Stimulated activated memory B cell treated with anti-CD40 and anti-IgM and Interleukin-4, amounts not matched to agents 10 μg/mL and 1 μg/mL and 100 μg/mL, for 72 hours (primary cell): ENCODE results near the gene EP300.
A peak's percentile ranks its signal among the peaks of the same experiment; 100 is the strongest.

ENCODE experiments used
- ATAC-seq: fragments of 150-1000 bp; cut with Tn5 transposase; 2 replicates; pipeline ENCODE4 v1.10.0; 2021
- H3K27ac Mint-ChIP-seq: one replicate; pipeline ENCODE4 v1.8.0; 2022; ENCODE audit warnings: mild to moderate bottlenecking, mixed read lengths
- H3K27me3 Mint-ChIP-seq: one replicate; pipeline ENCODE4 v1.8.0; 2022; ENCODE audit warnings: mixed read lengths
- H3K36me3 Mint-ChIP-seq: one replicate; pipeline ENCODE4 v1.8.0; 2022; ENCODE audit warnings: mixed read lengths
- H3K4me1 Mint-ChIP-seq: one replicate; pipeline ENCODE4 v1.8.0; 2022; ENCODE audit warnings: mixed read lengths
- H3K4me3 Mint-ChIP-seq: one replicate; pipeline ENCODE4 v1.8.0; 2022; ENCODE audit warnings: mild to moderate bottlenecking, moderate library complexity, mixed read lengths
- H3K9me3 Mint-ChIP-seq: one replicate; pipeline ENCODE4 v1.8.0; 2022; ENCODE audit warnings: mixed read lengths

Gene EP300

GRCh38 chr22:41203118-41203517 is 110.7 kb downstream of the EP300 start:
- H3K4me3 Mint-ChIP-seq: no peak overlapping the region
- no peak overlapping the region for H3K27ac Mint-ChIP-seq
- H3K4me1 Mint-ChIP-seq: peaks cover 41% of the 10 kb centered on the region
- peaks cover 6% of the 10 kb centered on the region for H3K36me3 Mint-ChIP-seq
- no peak for ATAC-seq
- peaks cover 21% of the 10 kb centered on the region for H3K27me3 Mint-ChIP-seq
- no peaks in the 10 kb centered on the region for H3K9me3 Mint-ChIP-seq

GRCh38 chr22:41204066-41204465 is 111.7 kb downstream of the EP300 start:
- Mint-ChIP-seq H3K27me3 (peaks cover 20% of the 10 kb centered on the region), H3K27ac (no peak overlapping the region), H3K36me3 (peaks cover 6% of the 10 kb centered on the region), H3K4me3 (no peak overlapping the region), H3K4me1 (peaks cover 41% of the 10 kb centered on the region), H3K9me3 (no peaks in the 10 kb centered on the region)
- no peak for ATAC-seq

GRCh38 chr22:41204992-41205900 is 112.9 kb downstream of the EP300 start, which contains the start of gene L3MBTL2:
Gene L3MBTL2, plus strand, starts transcription at chr22:41205312. Its CDS starts 51 bp downstream, at chr22:41205363.
- peaks cover 11% of the 10 kb centered on the region for H3K27me3 Mint-ChIP-seq
- H3K9me3 Mint-ChIP-seq: no peaks in the 10 kb centered on the region
- H3K27ac Mint-ChIP-seq: peak within 1 kb of the TSS; percentile 84
- peak; percentile 100 for ATAC-seq
- peak within 1 kb of the TSS; percentile 90 for H3K4me3 Mint-ChIP-seq
- peaks cover 47% of the 10 kb centered on the region for H3K4me1 Mint-ChIP-seq
- peaks cover 16% of the 10 kb centered on the region for H3K36me3 Mint-ChIP-seq

GRCh38 chr22:41206719-41207118 is 114.3 kb downstream of the EP300 start:
- Mint-ChIP-seq H3K4me1 (peaks cover 47% of the 10 kb centered on the region), H3K36me3 (peaks cover 26% of the 10 kb centered on the region), H3K27me3 (peaks cover 11% of the 10 kb centered on the region), H3K4me3 (peak overlapping the region; percentile 34), H3K9me3 (no peaks in the 10 kb centered on the region), H3K27ac (no peak overlapping the region)
- ATAC-seq: no peak

GRCh38 chr22:41215409-41215808 is 123.0 kb downstream of the EP300 start:
- H3K4me3 Mint-ChIP-seq: no peak overlapping the region
- peaks cover 16% of the 10 kb centered on the region for H3K4me1 Mint-ChIP-seq
- H3K36me3 Mint-ChIP-seq: peaks cover 55% of the 10 kb centered on the region
- H3K9me3 Mint-ChIP-seq: no peaks in the 10 kb centered on the region
- H3K27me3 Mint-ChIP-seq: no peaks in the 10 kb centered on the region
- no peak for ATAC-seq
- no peak overlapping the region for H3K27ac Mint-ChIP-seq

- Mint-ChIP-seq H3K27me3 (no peaks in the 10 kb centered on the region), H3K4me3 (no peak overlapping the region), H3K9me3 (no peaks in the 10 kb centered on the region), H3K27ac (no peak overlapping the region), H3K4me1 (peaks cover 16% of the 10 kb centered on the region), H3K36me3 (peaks cover 55% of the 10 kb centered on the region)
- no peak for ATAC-seq
Observed at GRCh38 chr22:41215926-41216325, 123.5 kb downstream of the EP300 start.

- Mint-ChIP-seq H3K27ac (peak overlapping the region; percentile 11), H3K9me3 (no peaks in the 10 kb centered on the region), H3K27me3 (no peaks in the 10 kb centered on the region), H3K4me3 (no peak overlapping the region), H3K4me1 (peaks cover 16% of the 10 kb centered on the region), H3K36me3 (peaks cover 58% of the 10 kb centered on the region)
- ATAC-seq: no peak
Observed at GRCh38 chr22:41216984-41217383, 124.6 kb downstream of the EP300 start.

GRCh38 chr22:41217553-41218157 is 125.3 kb downstream of the EP300 start:
- no peaks in the 10 kb centered on the region for H3K9me3 Mint-ChIP-seq
- H3K27me3 Mint-ChIP-seq: no peaks in the 10 kb centered on the region
- peak overlapping the region; percentile 11 for H3K27ac Mint-ChIP-seq
- H3K4me1 Mint-ChIP-seq: peaks cover 16% of the 10 kb centered on the region
- peak overlapping the region; percentile 49 for H3K4me3 Mint-ChIP-seq
- peak; percentile 87 for ATAC-seq
- H3K36me3 Mint-ChIP-seq: peaks cover 57% of the 10 kb centered on the region

- H3K4me1 Mint-ChIP-seq: peaks cover 2% of the 10 kb centered on the region
- H3K27me3 Mint-ChIP-seq: no peaks in the 10 kb centered on the region
- no peaks in the 10 kb centered on the region for H3K9me3 Mint-ChIP-seq
- H3K27ac Mint-ChIP-seq: no peak overlapping the region
- no peak for ATAC-seq
- no peak overlapping the region for H3K4me3 Mint-ChIP-seq
- peaks cover 62% of the 10 kb centered on the region for H3K36me3 Mint-ChIP-seq
Observed at GRCh38 chr22:41222846-41223507, 130.6 kb downstream of the EP300 start.

- Mint-ChIP-seq H3K27ac (no peak overlapping the region), H3K27me3 (no peaks in the 10 kb centered on the region), H3K9me3 (no peaks in the 10 kb centered on the region)
Observed at GRCh38 chr22:41223535-41223934, 131.1 kb downstream of the EP300 start.

GRCh38 chr22:41226723-41227655 is 134.6 kb downstream of the EP300 start:
- peaks cover 51% of the 10 kb centered on the region for H3K36me3 Mint-ChIP-seq
- ATAC-seq: no peak
- H3K27me3 Mint-ChIP-seq: no peaks in the 10 kb centered on the region
- H3K4me3 Mint-ChIP-seq: no peak overlapping the region
- no peak overlapping the region for H3K27ac Mint-ChIP-seq
- H3K9me3 Mint-ChIP-seq: no peaks in the 10 kb centered on the region
- H3K4me1 Mint-ChIP-seq: no peaks in the 10 kb centered on the region

More at GRCh38 chr22:41223535-41223934, 131.1 kb downstream of the EP300 start:
- no peak for ATAC-seq
- Mint-ChIP-seq H3K4me3 (no peak overlapping the region), H3K36me3 (peaks cover 68% of the 10 kb centered on the region), H3K4me1 (no peaks in the 10 kb centered on the region)

- Mint-ChIP-seq H3K27ac (no peak overlapping the region), H3K36me3 (peaks cover 42% of the 10 kb centered on the region), H3K4me1 (peaks cover 10% of the 10 kb centered on the region), H3K4me3 (no peak overlapping the region), H3K9me3 (no peaks in the 10 kb centered on the region), H3K27me3 (no peaks in the 10 kb centered on the region)
- ATAC-seq: no peak
Observed at GRCh38 chr22:41229215-41229614, 136.8 kb downstream of the EP300 start.
